Muscle layer of duodenum (tissue), 2 donors: ENCODE data around the gene HPGDS.
"Not testable (repeated sequence)": the region's sequence is repeated elsewhere in the genome, so short reads cannot be mapped to it uniquely, and the experiment has no call there.

Source experiments
- H3K27ac ChIP-seq: one replicate; pipeline ENCODE4 v1.7.0; 2013; ENCODE audit warnings: mild to moderate bottlenecking, low read length
- H3K27me3 ChIP-seq: one replicate; pipeline ENCODE4 v1.7.0; 2013; ENCODE audit warnings: low read depth, mild to moderate bottlenecking, control low read depth, low read length
- H3K36me3 ChIP-seq, 2 donors: one replicate each; pipeline ENCODE4 v1.7.0; 2013; ENCODE audit warnings: low read length in 2 of 2, control low read depth in 1 of 2, mild to moderate bottlenecking in 1 of 2; ENCODE audit not compliant: insufficient read depth in 2 of 2, control insufficient read depth in 1 of 2
- H3K4me1 ChIP-seq, 2 donors: one replicate each; pipeline ENCODE4 v1.7.0; 2013; ENCODE audit warnings: low read length in 2 of 2, mild to moderate bottlenecking in 2 of 2, control low read depth in 1 of 2, moderate library complexity in 1 of 2; ENCODE audit not compliant: insufficient read depth in 2 of 2, control insufficient read depth in 1 of 2
- H3K4me3 ChIP-seq, 2 donors: one replicate each; pipeline ENCODE4 v1.7.0; 2013; ENCODE audit warnings: low read length in 2 of 2, low read depth in 1 of 2, mild to moderate bottlenecking in 1 of 2
- H3K9me3 ChIP-seq, 2 donors: one replicate each; pipeline ENCODE4 v1.7.0; 2013; ENCODE audit warnings: low read length in 2 of 2, control low read depth in 1 of 2, mild to moderate bottlenecking in 1 of 2; ENCODE audit not compliant: control insufficient read depth in 1 of 2
- donor health status: healthy.

The HPGDS gene

DNA sequence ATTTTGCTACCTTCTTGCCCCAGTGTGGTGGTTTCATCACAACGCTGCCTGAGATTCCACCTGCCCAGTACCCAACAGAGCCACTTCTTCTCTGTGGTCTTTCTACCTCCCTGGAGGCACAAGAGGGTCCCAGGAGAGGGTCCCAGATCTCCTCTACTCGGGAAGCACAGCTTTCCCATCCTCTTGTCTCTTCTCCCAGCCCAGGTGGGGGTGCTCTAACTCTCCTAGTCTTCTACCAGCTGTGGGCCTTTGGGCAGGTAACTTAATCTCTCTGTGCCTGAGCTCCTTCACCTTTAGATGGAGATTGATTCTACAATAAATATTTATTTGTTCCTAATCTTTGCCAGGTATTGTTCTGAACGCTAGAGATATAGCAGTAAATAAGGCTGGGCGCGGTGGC is 1.8 kb upstream of the HPGDS start:
- Histone ChIP-seq H3K36me3 (no peaks in the 10 kb centered on the region), H3K27me3 (no peaks in the 10 kb centered on the region), H3K27ac (no peak overlapping the region), H3K4me3 (no peak overlapping the region), H3K4me1 (no peaks in the 10 kb centered on the region), H3K9me3 (no peaks in the 10 kb centered on the region)

DNA sequence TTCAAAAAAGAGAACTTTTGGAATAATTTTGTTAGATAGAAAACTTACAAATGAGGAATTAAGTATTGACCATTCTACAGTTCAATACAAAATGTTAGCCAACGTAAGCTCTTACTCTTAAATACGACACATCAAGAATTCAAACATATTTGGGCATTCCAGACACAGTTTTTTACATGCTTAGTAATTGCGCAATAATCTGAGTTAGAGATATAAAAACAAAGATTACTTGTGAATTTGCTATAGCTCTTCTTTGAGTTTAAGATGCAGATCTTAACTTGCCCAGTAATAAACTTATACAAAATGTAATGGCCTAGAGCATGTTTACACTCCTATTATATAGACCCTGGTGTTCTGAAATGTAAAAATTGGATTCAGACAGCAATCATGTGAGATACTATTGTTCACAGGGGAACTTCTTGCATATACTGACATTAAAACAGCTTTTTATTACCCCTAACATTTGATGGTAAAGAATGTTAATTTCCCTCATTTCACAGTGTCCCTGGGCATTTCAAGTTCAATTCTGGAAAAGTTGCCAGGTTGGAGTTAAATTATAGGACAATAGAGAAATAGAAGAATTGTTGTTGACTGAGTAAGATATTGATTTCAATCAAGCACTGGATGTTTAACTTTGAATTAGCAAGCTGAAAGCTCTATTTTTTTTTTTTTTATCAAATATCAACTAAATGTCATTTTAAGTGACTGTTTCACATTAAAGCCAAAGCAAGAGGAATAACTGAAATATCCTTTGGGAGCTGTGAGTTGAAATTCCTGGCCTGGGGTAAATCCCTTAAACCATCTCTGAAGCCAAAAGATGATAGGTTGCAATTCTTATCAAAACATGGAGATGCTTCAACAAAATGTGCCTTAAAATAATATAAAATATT is 910 bp downstream of the HPGDS start:
- Histone ChIP-seq H3K9me3 (no peaks in the 10 kb centered on the region), H3K27ac (peak overlapping the region; percentile 48), H3K36me3 (no peaks in the 10 kb centered on the region), H3K4me1 (no peaks in the 10 kb centered on the region), H3K4me3 (no peak overlapping the region), H3K27me3 (no peaks in the 10 kb centered on the region)

DNA sequence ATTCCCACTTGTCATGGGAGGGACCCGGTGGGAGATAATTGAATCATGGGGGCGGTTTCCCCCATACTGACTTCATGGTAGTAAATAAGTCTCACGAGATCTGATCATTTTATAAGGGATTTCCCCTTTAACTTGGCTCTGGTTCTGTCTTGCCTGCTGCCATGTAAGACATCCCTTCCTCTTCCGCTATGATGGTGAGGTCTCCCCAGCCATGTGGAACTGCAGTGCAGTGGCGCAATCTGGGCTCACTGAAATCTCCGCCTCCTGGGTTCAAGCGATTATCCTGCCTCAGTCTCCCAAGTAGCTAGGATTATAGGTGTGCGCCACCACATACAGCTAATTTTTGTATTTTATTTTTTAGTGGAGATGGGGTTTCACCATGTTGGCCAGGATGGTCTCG is 2.9 kb downstream of the HPGDS start:
- H3K4me3 ChIP-seq = no peak overlapping the region
- H3K4me1 ChIP-seq = no peaks in the 10 kb centered on the region
- H3K27me3 ChIP-seq = no peaks in the 10 kb centered on the region
- H3K27ac ChIP-seq = no peak overlapping the region
- H3K36me3 ChIP-seq = no peaks in the 10 kb centered on the region
- no peaks in the 10 kb centered on the region for H3K9me3 ChIP-seq

DNA sequence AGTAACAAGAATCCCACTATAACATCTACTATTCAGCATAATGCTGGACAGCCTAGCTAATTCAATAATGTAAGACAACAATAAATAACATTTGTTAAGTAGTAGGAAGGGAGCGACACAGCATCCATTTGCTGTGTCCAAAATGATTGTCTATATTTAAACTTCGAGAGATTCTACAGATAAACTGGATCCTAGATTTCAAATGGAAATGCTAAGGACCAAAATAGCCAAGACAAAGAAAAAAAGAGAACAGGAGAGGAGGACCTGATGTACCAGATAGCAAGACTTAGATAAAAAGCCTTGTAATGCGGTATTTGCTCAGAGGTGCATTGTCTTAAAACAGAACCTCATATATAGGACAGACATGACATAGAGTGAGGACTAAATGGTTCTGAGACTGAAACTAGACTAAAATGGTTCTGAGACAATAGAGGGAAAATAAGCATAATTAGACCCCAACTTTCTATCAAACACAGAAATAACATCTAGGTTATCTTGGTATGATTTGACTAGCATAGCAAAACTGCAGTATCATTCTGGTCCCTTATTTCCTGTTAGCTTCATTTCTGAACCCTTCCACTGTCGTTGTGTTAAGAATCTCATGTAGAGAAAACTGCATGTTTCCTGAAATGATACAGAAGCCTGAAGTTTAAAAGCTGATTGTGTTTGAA is 3.8 kb downstream of the HPGDS start:
- no peaks in the 10 kb centered on the region for H3K9me3 ChIP-seq
- H3K36me3 ChIP-seq = no peaks in the 10 kb centered on the region
- H3K4me1 ChIP-seq = no peaks in the 10 kb centered on the region
- no peaks in the 10 kb centered on the region for H3K27me3 ChIP-seq
- H3K27ac ChIP-seq = no peak overlapping the region
- H3K4me3 ChIP-seq = no peak overlapping the region

GRCh38 chr4:94336791-94337190 is 5.8 kb downstream of the HPGDS start:
- not testable (repeated sequence) for H3K27me3 ChIP-seq, H3K4me3 ChIP-seq, H3K27ac ChIP-seq, H3K9me3 ChIP-seq, H3K36me3 ChIP-seq, H3K4me1 ChIP-seq

- H3K4me3 ChIP-seq = no peak overlapping the region
- H3K27ac ChIP-seq = no peak overlapping the region
- H3K36me3 ChIP-seq = no peaks in the 10 kb centered on the region
- no peaks in the 10 kb centered on the region for H3K9me3 ChIP-seq
- H3K27me3 ChIP-seq = no peaks in the 10 kb centered on the region
- no peaks in the 10 kb centered on the region for H3K4me1 ChIP-seq
Observed at GRCh38 chr4:94336303-94336702, 6.3 kb downstream of the HPGDS start.

- Histone ChIP-seq H3K36me3 (no peaks in the 10 kb centered on the region), H3K27ac (no peak overlapping the region), H3K27me3 (no peaks in the 10 kb centered on the region), H3K4me3 (no peak overlapping the region), H3K4me1 (no peaks in the 10 kb centered on the region), H3K9me3 (no peaks in the 10 kb centered on the region)
Observed at GRCh38 chr4:94334962-94335361, 7.7 kb downstream of the HPGDS start.

DNA sequence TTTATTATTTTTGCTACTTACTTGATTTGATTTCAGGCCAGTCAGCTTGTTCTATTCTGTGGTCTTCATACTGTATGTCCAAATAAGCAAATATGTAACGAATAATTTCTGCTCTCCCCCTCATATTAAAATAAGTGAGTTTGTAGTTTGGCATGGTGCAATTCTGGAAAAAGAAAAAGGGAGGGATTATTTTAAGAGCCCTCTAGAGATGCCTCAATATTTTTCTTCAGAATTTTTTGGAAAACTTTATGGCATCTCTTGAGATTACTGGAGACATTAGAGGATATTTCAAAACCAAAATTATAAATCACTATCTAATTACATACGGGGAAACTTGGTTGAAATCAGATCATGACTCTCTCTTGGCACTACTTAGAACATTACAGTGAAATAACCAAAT is 8.2 kb downstream of the HPGDS start:
- no peaks in the 10 kb centered on the region for H3K27me3 ChIP-seq
- H3K4me3 ChIP-seq = no peak overlapping the region
- no peak overlapping the region for H3K27ac ChIP-seq
- no peaks in the 10 kb centered on the region for H3K36me3 ChIP-seq
- no peaks in the 10 kb centered on the region for H3K9me3 ChIP-seq
- no peaks in the 10 kb centered on the region for H3K4me1 ChIP-seq

- no peaks in the 10 kb centered on the region for H3K27me3 ChIP-seq
- H3K4me1 ChIP-seq = no peaks in the 10 kb centered on the region
- H3K27ac ChIP-seq = no peak overlapping the region
Observed at GRCh38 chr4:94333866-94334265, 8.8 kb downstream of the HPGDS start.

GRCh38 chr4:94332983-94333590 is 9.5 kb downstream of the HPGDS start:
- Histone ChIP-seq H3K36me3 (no peaks in the 10 kb centered on the region), H3K9me3 (no peaks in the 10 kb centered on the region), H3K4me1 (no peaks in the 10 kb centered on the region), H3K27me3 (no peaks in the 10 kb centered on the region), H3K4me3 (no peak overlapping the region), H3K27ac (no peak overlapping the region)

More at GRCh38 chr4:94333866-94334265, 8.8 kb downstream of the HPGDS start:
- Histone ChIP-seq H3K36me3 (no peaks in the 10 kb centered on the region), H3K9me3 (no peaks in the 10 kb centered on the region), H3K4me3 (no peak overlapping the region)

GRCh38 chr4:94329933-94330332 is 12.7 kb downstream of the HPGDS start:
- Histone ChIP-seq H3K4me1 (no peaks in the 10 kb centered on the region), H3K36me3 (no peaks in the 10 kb centered on the region), H3K27ac (no peak overlapping the region), H3K27me3 (no peaks in the 10 kb centered on the region), H3K9me3 (peaks cover 12 to 15% of the 10 kb centered on the region in 2 donors), H3K4me3 (no peak overlapping the region)
